ENCODE measurements around the gene CD93. TPM values are rescaled to one million over a fixed set of nuclear protein-coding genes. Genes with fewer than 3 reads are reported as not detected.

The CD93 gene
- polyA plus RNA-seq, 1 donor from 2014 or later = not detected

DNA sequence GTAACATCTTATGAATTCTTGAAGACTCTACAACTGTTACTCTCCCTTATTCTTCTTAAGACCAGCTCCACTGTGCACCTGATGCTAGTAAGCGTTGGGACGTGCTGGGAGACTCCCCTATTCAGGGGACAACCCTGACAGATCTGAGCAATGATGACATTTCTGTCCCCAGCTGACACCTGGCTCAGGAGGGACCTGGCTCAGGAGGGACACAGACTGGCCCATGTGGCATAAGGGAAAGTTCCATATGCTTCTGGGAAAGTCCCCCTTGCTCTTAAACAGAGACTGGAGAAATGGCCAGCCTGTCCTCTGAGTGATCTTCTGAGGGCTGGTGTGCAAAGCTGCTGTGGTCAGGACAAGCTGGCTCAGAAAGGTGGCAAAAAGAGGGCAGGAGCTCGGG is 10.0 kb upstream of the CD93 start:
- Histone ChIP-seq H4K20me1 (ENCODE audit: insufficient read depth) (no peaks in the 10 kb centered on the region), H3K4me2 (ENCODE audit: low read length) (no peak overlapping the region), H3K9ac (ENCODE audit: low read length) (no peak overlapping the region), H3K79me2 (replicated peaks; ENCODE audit: insufficient read depth, low read length) (no peaks in the 10 kb centered on the region), H2AFZ (ENCODE audit: low read depth, low read length) (no peak overlapping the region), H3K27ac (ENCODE audit: low read length) (no peak overlapping the region), H3K9me3 (ENCODE audit: low read length) (no peaks in the 10 kb centered on the region), H3K4me3 (ENCODE audit: low read length) (no peak overlapping the region), H3K27me3 (ENCODE audit: insufficient read depth, low read depth, low read length) (no peaks in the 10 kb centered on the region), H3K9me2 (ENCODE audit: insufficient read depth, low read length) (no peaks in the 10 kb centered on the region), H3F3A (ENCODE audit: insufficient read depth, low read length, poor library complexity, severe bottlenecking) (no peaks in the 10 kb centered on the region), H3K36me3 (ENCODE audit: insufficient read depth, low read length) (no peaks in the 10 kb centered on the region)
- TF ChIP-seq, protein P1, sequence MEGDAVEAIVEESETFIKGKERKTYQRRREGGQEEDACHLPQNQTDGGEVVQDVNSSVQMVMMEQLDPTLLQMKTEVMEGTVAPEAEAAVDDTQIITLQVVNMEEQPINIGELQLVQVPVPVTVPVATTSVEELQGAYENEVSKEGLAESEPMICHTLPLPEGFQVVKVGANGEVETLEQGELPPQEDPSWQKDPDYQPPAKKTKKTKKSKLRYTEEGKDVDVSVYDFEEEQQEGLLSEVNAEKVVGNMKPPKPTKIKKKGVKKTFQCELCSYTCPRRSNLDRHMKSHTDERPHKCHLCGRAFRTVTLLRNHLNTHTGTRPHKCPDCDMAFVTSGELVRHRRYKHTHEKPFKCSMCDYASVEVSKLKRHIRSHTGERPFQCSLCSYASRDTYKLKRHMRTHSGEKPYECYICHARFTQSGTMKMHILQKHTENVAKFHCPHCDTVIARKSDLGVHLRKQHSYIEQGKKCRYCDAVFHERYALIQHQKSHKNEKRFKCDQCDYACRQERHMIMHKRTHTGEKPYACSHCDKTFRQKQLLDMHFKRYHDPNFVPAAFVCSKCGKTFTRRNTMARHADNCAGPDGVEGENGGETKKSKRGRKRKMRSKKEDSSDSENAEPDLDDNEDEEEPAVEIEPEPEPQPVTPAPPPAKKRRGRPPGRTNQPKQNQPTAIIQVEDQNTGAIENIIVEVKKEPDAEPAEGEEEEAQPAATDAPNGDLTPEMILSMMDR (IDR thresholded peaks at IDR 0.05; ENCODE audit: poor library complexity, severe bottlenecking) = no peak
- TF ChIP-seq TAF1 (IDR thresholded peaks at IDR 0.05; ENCODE audit: low read depth) (no peak), MXI1 (conservative IDR thresholded peaks at IDR 0.05; ENCODE audit: poor library complexity, severe bottlenecking) (no peak), EZH2 (IDR thresholded peaks at IDR 0.05; ENCODE audit: borderline replicate concordance, insufficient read depth, low read length, poor library complexity, severe bottlenecking) (no peak), SMC3 (conservative IDR thresholded peaks at IDR 0.05; ENCODE audit: poor library complexity) (no peak), RAD21 (conservative IDR thresholded peaks at IDR 0.05) (no peak), POLR2AphosphoS5 (IDR thresholded peaks at IDR 0.05) (no peak), EP300 (conservative IDR thresholded peaks at IDR 0.05; ENCODE audit: poor library complexity, severe bottlenecking) (no peak)
- TF ChIP-seq, protein P2, sequence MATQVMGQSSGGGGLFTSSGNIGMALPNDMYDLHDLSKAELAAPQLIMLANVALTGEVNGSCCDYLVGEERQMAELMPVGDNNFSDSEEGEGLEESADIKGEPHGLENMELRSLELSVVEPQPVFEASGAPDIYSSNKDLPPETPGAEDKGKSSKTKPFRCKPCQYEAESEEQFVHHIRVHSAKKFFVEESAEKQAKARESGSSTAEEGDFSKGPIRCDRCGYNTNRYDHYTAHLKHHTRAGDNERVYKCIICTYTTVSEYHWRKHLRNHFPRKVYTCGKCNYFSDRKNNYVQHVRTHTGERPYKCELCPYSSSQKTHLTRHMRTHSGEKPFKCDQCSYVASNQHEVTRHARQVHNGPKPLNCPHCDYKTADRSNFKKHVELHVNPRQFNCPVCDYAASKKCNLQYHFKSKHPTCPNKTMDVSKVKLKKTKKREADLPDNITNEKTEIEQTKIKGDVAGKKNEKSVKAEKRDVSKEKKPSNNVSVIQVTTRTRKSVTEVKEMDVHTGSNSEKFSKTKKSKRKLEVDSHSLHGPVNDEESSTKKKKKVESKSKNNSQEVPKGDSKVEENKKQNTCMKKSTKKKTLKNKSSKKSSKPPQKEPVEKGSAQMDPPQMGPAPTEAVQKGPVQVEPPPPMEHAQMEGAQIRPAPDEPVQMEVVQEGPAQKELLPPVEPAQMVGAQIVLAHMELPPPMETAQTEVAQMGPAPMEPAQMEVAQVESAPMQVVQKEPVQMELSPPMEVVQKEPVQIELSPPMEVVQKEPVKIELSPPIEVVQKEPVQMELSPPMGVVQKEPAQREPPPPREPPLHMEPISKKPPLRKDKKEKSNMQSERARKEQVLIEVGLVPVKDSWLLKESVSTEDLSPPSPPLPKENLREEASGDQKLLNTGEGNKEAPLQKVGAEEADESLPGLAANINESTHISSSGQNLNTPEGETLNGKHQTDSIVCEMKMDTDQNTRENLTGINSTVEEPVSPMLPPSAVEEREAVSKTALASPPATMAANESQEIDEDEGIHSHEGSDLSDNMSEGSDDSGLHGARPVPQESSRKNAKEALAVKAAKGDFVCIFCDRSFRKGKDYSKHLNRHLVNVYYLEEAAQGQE (IDR thresholded peaks at IDR 0.05; ENCODE audit: borderline replicate concordance) = no peak

DNA sequence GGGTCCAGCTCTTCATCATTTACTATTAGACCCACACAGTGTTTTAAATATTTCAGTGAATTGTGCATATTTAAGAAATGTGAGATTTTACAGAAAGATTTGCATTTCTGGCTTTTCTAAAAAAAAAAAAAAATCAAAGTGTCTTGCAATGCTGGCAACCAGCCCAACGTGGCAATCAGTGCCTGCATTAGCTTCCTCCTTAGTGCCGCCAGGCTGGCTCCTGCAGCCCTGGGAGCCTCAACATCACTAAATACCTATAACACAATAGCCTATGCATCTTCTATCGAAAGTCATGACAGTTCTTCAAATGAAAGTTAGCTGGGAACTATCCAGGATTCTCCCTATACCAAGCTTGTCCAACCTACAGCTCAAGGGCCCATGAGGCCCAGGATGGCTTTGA is 9.4 kb upstream of the CD93 start:
- no peak overlapping the region for H3K4me2 ChIP-seq (ENCODE audit: low read length)
- H3K79me2 ChIP-seq (replicated peaks; ENCODE audit: insufficient read depth, low read length) = no peaks in the 10 kb centered on the region
- H3K4me3 ChIP-seq (ENCODE audit: low read length) = no peak overlapping the region
- no peaks in the 10 kb centered on the region for H3K27me3 ChIP-seq (ENCODE audit: insufficient read depth, low read depth, low read length)
- no peaks in the 10 kb centered on the region for H3F3A ChIP-seq (ENCODE audit: insufficient read depth, low read length, poor library complexity, severe bottlenecking)
- no peak overlapping the region for H3K9ac ChIP-seq (ENCODE audit: low read length)
- no peaks in the 10 kb centered on the region for H4K20me1 ChIP-seq (ENCODE audit: insufficient read depth)
- TF ChIP-seq SMC3 (conservative IDR thresholded peaks at IDR 0.05; ENCODE audit: poor library complexity) (no peak), TAF1 (IDR thresholded peaks at IDR 0.05; ENCODE audit: low read depth) (no peak), EP300 (conservative IDR thresholded peaks at IDR 0.05; ENCODE audit: poor library complexity, severe bottlenecking) (no peak)
- TF ChIP-seq, protein P2 (IDR thresholded peaks at IDR 0.05; ENCODE audit: borderline replicate concordance) = no peak
- no peak overlapping the region for H2AFZ ChIP-seq (ENCODE audit: low read depth, low read length)
- H3K9me3 ChIP-seq (ENCODE audit: low read length) = no peaks in the 10 kb centered on the region
- H3K9me2 ChIP-seq (ENCODE audit: insufficient read depth, low read length) = no peaks in the 10 kb centered on the region
- no peaks in the 10 kb centered on the region for H3K36me3 ChIP-seq (ENCODE audit: insufficient read depth, low read length)
- no peak overlapping the region for H3K27ac ChIP-seq (ENCODE audit: low read length)

Data from neural cell (in vitro differentiated cells).